GM15510 (cell line): ENCODE data around the gene C1orf53.

Experiments
- POLR2A ChIP-seq: IDR thresholded peaks from 3 replicates; pipeline ENCODE4 v1.6.1; 2011; ENCODE audit warnings: borderline replicate concordance; ENCODE audit not compliant: insufficient read length; ENCODE audit errors: extremely low read depth

Gene C1orf53

GRCh38 chr1:197902454-197903195, at the start of gene C1orf53:
TSS of gene C1orf53 (plus strand) at chr1:197902630. CDS start at chr1:197902650, 20 bp downstream.
- TF ChIP-seq POLR2A, result peak; percentile 60

- TF ChIP-seq POLR2A, result no peak
These were observed 45.0 kb upstream of the C1orf53 start for GRCh38 chr1:197857477-197857876.

- TF ChIP-seq POLR2A, result no peak
These were observed 43.4 kb upstream of the C1orf53 start for GRCh38 chr1:197859024-197859423.

- TF ChIP-seq POLR2A, result no peak
These were observed 40.2 kb upstream of the C1orf53 start for GRCh38 chr1:197862221-197862620.

- no peak for TF ChIP-seq POLR2A
These were observed 39.8 kb upstream of the C1orf53 start for GRCh38 chr1:197862671-197863070.

DNA sequence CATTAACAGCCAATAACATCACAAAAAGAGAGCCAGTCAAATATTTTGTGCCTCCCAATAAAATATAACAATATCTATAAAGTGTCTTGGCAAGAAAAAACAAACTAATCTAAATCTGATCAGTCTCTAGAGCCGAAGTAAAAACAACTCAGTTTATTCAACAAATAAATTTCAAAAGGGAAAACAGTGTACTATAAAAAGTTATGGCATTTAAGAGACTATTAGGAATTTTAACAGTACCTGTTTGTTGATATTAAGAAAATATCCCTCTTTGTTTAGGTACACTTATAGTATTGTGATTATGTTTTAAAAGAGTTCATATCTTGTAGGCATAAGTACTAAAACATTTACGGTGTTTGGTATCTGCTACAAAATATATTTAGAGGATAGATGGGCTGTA, 36.6 kb upstream of the C1orf53 start:
- no peak for TF ChIP-seq POLR2A

DNA sequence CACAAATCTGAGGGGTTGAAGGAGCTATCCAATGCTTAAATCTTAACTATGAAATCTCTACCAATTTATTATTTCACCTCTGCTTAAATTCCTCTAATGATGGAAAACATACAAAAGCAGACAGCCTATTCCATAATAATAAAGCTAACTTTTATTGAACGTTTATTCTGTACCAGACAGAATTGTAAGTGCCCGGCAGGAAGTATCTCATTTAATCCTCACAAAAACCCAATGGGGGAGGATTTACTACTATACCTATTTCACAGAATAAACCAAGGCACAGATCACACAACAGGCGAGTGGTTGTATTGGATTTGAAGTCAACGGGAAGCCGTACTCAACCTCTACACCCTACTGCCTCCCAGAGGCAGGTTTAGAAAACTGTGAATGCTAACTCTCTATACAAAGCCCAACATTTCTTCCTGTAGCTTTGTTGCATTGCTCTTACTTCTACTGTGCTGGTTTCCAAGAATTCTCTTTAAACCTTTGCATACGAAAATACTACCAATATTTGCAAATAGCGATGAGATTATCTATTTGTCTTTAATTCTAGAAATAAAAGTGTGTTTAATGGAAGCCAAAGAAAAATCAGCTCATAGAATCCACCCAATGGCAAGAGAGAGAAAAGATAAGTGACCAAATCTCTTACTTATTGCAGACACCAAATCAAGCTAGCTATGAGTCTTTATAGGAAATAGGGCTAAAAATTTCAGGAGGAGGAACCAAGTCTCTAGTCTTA, 33.5 kb upstream of the C1orf53 start:
- TF ChIP-seq POLR2A, result no peak

DNA sequence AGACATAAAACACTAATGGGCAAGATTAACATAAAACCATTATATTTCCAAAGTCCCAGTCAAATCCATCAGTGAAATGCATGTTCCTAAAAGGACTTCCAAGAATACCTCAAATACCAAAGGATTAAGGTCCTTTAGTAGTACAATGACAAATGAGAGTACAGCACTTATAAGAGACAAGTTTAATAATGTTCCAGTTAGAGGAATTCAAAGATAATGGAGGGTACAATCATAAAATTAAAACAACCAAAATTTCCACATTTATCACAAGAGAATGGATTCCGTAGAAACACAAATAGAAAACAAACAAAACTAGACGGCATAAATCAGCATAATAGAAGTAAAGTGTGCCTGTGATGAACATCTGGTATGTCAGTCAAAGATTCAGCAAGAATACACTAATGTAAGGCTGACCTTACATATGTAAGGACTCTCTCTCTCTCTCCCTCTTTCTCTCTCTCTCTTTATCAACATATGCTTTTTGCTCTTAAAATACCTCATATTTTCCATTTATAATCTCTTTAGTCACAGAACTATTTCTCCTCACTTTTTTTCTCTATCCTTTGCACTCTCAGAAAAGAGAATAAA, 32.8 kb upstream of the C1orf53 start:
- no peak for TF ChIP-seq POLR2A

- no peak for TF ChIP-seq POLR2A
These were observed 25.5 kb upstream of the C1orf53 start for GRCh38 chr1:197876894-197877293.

GRCh38 chr1:197884173-197884572, 18.3 kb upstream of the C1orf53 start:
- no peak for TF ChIP-seq POLR2A

DNA sequence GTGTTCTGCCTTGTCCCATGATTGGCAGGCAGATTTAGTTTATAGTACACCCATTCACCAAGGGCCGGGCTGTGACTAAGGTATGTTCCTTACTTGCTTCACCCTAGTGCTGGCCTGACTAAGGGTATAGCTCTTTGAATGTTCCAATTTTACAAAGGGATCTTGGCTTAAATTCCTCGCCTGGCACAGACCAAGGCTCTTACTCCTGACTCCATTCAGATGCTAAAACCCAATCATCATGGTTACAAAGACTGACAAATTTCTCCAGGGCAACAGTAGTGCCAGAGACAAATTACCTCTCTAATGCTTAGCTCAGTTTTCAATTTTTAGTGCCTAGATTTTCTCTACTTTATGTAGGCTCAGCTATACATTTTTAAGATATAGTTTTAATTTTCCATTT, 11.5 kb upstream of the C1orf53 start:
- no peak for TF ChIP-seq POLR2A

DNA sequence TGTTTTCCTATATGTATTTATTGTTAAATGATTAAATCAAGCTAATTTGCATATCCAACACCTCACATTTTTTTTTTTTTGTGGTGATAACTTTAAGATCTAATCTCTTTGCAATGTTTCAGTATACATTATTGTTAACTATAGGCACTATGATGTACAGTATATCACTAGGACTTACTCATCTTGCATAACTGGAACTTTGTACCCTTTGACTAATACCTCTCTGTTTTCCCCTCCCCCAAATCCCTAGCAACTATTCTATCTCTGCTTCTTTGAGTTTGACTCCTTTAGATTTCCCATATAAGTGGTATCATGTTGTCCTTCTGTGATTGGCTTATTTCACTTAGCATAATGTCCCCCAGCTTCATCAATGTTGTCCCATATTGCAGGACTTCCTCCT, 9.7 kb upstream of the C1orf53 start:
- no peak for TF ChIP-seq POLR2A

DNA sequence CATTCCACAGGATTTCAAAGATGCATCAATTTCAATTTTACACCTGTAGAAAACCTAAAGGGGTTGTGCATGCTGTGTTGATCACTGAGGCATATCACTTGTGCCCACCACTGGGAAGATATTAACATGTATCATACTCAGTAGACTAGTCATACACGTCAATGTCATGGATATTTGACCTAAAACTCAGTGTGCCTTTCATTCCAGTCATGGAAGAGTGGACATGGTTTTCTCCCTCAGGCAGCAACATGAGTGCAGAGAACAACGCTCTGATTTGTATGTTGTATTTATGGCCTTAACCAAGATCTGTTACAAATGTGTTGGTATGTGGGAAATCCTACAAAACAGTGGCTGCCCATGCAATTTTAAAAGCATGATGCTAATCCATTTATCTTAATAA, 6.1 kb upstream of the C1orf53 start:
- TF ChIP-seq POLR2A, result no peak

DNA sequence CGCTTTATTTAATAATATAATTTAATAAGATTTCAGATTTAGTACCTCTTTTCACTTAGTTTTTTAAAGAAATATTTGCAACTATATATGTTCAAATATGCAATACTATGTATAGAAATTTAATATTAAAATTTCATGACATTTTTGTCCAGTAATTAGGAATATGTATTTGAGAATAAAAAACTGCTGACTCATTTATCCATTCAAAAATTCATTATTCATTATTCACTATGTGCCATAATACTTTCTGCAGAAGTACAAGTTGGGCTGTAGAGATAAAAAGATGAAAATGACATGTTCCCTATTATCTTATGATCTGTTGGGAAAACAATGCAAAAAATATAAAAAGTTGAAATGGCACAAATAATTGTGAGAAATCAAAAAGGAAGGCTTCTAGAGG, 3.4 kb upstream of the C1orf53 start:
- no peak for TF ChIP-seq POLR2A

GRCh38 chr1:197902131-197902453, 338 bp upstream of the C1orf53 start:
- TF ChIP-seq POLR2A, result no peak

DNA sequence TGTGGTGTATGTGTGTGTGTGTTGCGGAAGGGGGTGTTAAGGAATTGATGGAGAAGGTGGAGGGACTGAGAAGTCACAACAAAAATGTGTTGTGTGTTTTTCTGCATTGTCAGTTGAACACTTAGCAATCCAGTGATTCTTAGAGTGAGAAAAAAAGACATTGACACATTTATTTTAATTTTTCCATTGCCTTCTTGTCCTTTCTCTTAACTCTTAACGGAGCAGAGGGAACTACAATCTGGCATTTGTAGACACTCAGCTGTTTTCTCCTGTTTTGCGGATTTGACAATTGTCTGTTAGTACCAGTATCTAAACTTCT, 725 bp downstream of the C1orf53 start:
- TF ChIP-seq POLR2A, result no peak
